AG08396 (cell line): ENCODE data around the gene TCP10L.
"Not testable (repeated sequence)": the region's sequence is repeated elsewhere in the genome, so short reads cannot be mapped to it uniquely, and the experiment has no call there.

Experiments used
- DNase-seq: peaks from one replicate; pipeline ENCODE4 v3.0.0; 2012; ENCODE audit warnings: low spot score, mixed read lengths

The TCP10L gene

DNA sequence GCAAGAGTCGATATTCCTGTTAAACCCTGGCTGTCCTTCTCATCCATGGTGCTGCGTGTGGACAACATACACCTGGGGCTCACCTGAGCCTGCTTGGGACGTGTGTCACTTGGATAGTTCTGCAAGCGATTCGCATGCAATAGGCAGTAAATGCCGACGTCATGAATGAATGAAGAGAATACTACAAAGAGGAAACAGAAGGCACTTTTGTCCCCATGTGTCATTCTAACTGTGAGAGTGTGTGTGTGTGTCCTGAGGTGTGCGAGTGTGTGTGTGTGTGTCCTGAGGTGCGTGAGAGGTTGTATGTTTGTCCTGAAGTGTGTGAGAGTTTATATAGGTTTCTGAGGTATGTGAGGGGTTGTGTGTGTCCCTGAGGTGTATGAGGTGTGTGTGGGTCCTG is 647 bp upstream of the TCP10L start:
- DNase-seq: no peak

DNA sequence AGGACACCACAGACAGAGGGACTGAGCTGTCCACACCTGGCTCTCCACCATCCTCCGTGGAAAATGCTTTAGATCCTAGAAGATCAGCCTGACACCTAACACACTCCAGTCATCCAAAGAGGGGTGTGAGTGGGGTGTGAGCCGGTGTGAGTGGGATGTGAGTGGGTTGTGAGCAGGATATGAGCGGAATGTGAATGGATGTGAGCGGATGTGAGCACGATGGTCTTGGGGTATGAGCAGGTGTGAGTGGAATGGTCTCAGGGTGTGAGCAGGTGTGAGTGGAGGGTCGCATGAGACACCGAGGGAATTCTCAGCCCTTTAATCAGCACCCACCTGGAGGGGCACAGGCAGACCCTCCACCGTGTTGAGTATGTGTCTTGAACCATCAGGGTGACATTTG is 851 bp downstream of the TCP10L start:
- DNase-seq: no peak

DNA sequence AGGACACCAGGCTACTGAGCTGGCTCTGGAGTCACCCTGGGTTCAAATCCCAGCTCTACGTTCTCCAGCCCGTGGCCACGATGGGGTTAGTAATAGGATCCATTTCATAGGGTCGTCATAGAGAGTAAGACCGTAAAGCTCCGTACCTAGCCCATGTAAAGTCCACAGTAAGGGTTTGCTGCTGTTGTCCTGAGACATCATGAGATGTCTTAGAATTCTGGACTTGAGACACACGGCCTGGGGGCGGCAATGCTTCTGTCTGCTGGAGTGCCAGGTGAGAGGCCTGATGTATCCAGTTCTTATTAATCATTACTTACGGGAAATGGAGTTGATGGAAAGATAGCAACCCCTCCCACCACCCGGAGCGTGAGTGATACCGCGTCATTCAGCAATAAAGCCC is 3.6 kb downstream of the TCP10L start:
- DNase-seq: no peak

DNA sequence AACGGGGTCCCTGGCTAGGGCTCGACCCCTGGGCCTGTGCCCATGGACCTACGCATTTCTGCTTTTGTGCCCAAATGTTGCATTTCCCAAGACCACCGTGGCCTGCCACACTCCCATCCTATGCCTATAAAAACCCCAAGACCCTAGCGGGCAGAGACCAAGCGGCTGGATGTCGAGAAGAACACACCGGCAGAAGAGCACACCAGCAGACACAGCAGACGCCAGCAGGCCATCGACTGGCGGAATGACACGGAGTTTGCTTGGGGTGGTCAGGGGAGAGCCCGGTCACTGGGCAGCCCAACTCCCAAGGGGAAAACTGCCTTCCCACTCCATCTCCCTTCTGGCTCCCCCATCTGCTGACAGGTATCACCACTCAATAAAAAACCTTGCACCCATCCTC is 4.4 kb downstream of the TCP10L start:
- DNase-seq: no peak

DNA sequence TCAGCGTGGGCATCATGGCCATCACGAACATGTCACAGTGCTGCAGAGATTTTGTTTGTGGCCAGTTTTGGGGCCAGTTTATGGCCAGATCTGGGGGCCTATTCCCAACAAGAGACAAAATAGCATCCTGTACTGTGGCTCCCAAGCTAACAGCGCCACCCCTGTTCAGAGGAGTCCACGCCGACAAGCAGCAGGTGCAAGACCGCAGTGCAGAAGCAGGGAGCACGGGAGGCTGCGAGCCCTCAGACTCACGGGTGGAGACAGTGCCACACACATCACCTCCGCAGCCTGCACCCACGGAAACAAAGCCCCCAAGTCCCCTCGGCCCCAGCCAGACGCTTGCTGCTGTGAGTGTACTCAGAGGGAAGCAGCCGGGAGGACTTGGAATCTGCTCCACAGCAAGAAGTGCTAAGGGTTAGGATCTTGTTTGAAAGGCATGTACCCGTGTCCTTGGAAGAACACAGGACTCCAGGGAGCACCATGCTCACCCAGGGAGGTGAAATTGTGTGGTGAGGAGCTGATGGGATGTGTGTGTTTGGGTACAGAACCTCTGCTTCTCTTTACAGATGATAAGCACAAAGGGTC is 7.1 kb downstream of the TCP10L start:
- no peak for DNase-seq

DNA sequence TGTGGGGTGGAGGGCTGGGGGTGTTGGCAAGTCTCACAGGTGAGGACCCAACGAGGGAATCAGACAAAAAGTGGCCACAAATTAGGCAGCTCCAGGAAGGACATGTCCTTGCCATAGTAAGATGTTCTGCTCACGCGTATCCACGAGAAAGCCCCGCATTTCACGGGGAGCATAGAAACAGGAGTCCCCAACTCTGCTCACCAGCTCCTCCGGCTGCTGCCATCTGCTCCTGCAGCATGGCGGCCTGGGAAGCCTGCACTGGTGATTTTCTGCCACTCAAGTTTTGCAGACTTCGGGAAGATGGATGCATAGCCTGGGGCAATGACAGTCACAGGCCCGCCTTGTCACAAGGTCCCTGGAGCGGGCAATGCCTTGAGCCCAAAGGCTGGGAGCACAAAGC is 9.3 kb downstream of the TCP10L start:
- no peak for DNase-seq

DNA sequence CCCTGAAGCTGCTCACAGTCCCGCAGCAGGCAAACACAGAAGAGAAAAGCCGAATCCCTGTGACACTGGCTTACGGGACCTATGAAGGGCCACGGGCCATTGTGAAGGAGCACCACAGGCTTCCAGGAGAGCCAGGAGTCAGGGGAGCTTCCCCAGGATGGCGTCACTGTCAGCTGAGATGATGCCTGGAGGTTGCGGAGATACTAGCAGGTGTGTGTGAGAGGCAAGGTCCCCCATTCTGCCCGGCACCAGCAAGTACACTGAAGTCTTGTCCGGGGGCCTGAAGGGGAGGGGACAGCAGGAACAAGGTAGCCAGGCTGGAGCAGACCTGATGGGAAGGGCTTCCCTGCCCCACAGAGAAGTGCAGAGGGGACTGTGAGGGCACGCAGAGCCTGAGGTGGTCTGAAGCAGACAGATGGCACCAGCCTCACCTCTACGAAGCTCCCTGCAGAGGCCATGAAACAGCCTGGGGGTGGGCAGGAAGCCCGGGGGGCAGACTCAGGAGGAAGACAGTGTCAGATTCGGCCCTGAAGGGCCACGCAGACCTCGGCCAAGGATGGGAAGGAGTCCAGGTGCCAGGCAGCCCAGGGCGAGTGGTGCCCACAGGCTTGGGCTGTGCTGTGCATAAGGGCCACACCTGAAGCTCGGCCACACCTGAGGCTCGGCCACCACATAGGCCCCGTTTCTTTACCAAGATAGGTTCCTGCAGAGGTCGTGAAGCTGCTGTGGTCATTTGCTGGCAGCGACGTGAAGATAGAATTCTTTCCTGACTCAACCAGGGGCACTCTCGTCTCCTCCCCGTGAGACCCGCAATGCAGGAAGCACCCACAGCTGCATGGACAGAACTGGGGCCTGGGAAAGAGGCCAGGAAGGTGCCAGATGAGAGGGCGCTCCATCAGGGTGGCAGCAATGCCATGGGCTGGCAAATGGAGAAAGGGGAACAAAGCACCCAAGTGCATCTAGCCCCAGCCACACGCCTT is 10.1 kb downstream of the TCP10L start:
- no peak for DNase-seq

DNA sequence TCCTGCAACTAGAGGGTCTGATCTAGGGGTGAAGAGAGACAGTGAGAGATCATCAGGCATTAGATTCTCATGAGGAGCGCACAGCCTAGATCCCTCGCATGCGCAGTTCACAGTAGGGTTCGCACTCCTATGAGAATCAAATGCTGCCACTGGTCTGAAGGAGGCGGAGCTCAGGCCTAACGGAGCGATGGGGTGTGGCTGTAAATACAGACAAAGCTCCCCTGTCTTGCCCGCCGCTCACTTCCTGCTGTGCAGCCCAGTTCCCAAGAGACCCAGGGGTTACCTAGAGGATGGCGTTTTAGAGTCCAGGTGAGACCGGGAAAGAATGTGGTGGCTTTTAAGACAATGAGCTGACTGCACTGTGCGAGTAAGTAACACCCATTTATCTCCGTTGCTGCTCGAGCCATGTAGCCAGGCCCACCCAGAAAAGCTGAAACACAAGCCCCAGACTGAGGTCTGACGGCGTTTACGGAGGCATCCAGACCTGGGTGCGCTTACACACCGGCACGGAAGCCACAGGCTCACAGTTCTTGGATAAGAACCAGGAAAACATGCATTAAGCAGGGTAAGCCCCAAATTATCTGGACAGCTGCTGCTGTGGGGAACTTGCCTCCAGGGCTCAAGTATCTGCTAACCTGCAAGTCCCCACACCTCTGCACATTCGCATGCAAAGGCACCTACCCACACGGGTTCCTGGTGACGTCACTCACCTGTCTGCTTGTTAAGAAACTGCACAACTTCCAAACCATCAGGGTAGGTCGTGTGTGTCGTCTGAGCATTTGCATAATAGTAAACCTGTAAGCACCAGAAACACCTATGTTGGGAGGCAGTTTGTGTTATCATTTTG is 12.5 kb downstream of the TCP10L start:
- DNase-seq: no peak

DNA sequence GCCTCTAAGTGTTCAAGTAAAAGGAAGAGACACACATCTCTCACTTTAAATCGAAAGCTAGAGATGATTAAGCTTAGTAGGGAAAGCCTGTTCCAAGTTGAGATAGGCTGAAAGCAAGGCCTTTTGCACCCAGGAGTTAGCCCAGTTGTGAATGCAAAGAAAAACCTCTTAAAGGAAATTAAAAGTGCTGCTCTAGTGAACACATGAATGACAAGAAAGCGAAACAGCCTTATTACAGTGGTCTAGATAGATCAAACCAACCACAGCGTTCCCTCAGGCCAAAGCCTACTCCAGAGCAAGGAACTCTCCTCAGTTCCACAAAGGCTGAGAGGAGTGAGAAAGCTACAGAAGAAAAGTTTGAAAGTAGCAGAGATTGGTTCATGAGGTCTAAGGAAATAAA is 14.9 kb downstream of the TCP10L start:
- DNase-seq: no peak

DNA sequence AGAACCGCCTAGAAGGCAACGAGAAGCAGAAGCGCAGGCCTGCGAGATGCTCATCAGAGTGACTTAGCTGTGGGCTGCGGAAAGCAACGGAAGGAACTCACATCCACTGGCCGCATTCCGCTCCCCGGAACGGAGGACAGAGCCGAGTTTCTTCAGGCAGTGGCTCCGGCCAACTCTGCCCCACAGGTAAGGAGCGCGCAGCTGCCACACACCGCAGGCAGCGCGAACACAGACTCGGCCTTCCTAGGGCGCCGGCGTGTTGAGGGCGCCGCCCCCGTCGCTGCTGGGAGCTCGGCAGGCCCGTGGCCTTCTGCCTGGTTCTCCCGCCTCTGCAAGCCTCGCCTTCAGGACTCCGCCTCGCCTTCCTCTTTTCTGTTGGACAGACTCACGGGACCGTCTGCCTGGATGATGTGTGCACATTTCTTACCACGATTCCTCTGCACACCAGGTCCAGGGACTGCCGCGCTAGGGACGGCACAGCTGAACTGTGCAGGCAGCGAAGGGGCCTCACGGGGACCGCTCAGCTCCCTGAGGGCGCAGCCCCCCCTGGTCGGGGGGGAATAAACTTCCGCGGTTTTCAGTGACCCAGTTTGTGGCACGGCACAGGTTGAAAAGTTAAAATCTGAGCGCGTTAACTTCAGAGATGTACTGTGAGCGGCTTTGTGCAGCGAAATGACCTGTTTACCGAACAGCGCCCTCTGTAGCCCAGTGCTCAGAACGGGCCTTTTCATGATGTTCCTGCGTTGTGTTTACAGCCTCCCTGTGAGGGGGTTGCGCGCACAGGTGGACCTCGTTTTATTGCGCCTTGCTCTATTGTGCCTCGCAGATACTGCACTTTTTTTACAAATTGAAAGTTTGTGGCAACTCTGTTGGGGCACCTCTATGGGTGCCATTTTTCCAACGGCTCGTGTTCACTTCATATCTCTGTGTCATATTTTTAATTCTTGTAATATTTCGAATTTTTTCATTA is 15.8 kb downstream of the TCP10L start:
- DNase-seq: peak; percentile 81

DNA sequence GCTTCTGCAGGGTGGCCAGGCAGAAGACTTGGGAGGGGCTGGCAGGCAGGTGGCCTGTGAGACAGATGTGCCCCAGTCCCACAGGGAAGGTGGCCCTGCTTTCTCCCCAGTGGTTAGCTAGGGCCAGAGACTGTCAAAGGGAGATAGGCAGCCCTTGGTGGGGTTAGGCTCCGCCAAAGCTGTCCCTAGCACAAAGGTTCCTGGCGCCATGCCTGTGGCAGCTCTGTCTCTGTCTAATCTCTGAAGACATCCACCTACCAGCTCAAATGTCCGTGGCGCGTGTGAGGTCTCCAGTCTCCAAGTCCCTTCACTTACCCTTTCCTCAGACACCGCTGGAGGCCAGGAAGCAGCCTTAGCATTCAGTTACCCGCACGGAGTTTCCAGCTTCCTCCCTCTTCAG is 17.7 kb downstream of the TCP10L start:
- DNase-seq: no peak

DNA sequence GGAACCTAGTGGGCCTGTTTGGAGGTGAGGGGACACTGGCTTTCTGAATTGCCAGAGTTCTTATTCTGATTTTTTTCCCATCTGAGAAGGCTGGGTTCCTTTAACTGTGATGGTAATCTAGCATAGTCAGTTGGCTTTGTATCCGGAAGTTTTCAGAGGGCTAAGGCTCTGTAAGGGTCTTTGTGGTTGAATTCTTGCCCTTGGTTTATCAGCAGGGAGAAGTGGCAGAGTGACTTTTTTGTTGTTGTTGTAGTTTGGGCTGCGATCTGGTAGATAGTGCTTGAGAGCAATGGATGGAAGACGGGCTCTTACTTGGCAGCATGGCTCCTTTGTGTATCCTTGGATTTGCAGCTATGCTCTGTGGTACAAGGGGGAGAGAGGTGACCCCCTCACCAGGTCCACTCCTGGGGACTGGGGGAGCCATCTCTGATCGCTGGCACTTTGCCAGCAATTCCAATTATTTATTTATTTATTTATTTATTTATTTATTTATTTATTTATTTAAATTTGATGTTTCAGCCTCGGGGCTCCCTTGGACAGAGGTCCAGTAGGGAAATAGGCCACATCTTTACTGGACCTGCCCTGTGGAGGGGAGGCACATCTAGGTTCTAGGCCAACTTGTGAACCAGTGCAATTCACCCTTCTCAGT is 18.5 kb downstream of the TCP10L start:
- no peak for DNase-seq

DNA sequence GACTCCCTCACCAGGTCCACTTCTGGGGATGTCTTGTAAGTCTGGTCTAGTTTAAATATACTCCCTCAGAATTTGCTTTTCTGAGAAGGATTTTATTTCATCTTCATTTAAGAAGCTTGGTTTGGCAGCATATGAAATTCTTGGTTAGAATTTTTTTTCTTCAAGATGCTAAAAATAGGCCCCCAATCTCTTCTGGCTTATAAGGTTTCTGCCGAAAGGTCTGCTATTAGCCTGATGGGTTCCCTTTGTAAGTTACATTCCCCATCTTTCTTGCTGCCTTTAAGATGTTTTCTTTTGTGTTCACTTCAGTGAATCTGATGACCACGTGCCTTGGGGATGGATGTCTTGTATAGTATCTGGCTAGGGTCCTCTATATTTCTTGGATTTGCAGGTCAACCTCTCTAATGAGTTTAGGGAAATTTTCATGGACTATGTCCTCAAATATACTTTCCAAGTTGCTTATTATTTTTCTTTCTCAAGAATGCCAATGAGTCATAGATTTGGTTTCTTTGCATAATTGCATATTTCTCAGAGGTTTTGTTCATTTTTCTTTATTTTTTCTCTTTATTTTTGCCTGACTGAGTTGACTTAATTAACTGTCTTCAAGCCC is 19.4 kb downstream of the TCP10L start:
- DNase-seq: no peak

DNA sequence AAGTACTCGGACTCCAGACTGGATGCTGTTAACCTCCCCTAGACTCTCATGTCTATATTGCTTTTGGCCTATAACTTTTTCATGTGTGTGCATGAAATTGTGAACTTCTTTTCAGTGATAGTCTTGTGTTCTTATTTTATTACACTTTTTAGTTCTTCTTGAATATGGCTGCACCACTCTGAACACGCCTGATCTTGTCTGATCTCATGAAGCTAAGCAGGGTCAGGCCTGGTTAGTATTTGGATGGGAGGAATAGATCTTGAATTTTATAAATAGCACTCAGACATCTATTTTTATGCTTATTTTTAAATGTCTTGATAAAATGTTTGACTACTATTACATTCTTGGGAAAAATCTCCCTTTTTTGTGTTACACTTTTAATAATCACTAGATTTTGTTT is 22.4 kb downstream of the TCP10L start:
- no peak for DNase-seq

DNA sequence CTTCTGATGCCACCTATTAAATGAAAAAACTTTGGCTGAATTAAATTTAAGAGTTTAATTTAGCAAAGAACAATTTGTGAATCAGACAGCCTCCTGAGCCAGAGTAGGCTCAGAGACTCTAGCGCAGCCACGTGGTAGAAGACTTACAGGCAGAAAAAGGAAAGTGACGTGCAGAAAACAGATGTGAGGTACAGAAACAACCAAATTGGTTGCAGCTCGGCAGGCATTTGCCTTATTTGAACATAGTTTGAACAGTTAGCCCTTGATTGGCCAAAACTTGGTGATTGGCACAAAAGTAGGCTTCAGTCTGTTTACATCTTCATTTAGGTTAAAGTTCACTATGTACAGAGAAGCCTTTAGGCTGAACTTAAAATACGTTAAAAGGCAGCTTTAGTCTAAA is 22.9 kb downstream of the TCP10L start:
- no peak for DNase-seq

DNA sequence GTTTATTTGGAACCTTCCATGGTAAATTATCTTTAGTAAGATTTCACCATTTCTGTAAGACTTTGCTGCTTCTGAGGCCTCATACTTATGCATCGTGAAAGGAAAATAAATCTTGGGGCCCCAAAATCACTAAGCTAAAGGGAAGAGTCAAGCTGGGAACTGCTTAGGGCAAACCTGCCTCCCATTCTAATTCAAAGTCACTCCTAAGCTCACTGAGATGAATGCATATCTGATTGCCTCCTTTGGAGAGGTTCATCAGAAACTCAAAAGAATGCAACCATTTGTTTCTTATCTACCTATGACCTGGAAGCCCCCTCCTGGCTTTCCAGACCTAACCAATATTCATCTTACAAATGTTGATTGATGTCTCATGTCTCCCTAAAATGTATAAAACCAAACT is 23.8 kb downstream of the TCP10L start:
- not testable (repeated sequence) for DNase-seq

DNA sequence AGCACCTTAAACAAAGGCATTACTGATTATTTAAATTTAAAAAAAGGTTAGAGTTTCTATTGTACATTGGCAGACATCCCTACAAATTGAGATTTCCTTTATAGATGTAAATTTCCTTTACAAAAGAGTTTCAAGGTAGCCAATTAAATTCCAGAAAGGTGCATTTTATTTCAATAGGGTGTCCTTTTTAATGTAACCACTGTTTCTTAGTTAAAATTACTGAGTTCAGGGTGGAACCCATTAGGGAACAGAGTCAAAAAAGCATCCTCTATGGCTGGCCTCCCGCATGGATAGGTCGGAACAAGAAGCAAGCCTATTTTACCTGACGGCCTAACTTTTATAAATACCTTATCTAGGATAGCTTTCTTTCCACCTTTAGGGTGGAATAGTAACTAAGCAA is 24.4 kb downstream of the TCP10L start:
- DNase-seq: no peak

DNA sequence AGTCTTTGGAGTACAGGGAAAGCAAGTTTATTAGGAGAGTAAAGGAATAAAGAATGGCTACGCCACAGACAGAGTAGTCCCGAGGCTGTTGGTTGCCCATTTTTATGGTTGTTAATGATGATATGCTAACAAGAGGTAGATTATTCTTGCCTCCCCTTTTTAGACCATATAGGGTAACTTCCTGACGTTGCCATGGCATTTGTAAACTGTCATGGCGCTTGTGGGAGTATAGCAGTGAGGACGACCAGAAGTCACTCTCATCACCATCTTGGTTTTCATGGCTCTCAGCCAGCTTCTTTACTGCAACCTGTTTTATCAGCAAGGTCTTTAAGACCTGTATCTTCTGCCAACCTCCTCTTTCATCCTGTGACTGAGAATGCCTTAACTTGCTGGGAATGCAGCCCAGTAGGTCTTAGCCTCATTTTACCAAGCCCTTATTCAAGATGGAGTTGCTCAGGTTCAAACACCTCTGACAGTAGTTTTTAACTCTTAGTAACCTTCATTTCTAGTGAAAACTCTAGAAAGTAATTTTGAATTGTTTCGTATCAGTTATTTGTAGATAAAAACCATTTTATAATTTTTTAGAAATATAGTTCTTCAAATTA is 26.2 kb downstream of the TCP10L start:
- no peak for DNase-seq

DNA sequence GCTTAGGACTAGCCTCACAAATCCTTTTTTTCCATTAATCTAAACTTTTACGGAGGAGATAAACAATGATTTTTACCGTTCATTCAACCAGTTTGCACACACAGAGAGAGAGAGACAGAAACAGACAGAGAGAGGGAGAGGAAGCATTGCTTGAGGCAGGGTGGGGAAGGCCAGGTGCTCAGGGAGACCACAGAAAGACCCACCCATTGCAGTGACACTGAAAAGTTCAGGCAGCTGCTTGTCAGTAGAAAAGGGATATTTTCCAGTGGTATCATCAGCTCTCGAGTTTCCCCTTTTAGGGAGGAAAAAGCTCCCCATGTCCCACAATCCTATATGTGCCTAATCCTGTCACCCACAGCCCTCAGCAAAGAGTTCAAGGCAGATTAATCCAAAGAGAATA is 27.2 kb downstream of the TCP10L start:
- no peak for DNase-seq
